Astrocyte (in vitro differentiated cells and primary cell): ENCODE data around the gene SLC35F4.

Experiments
- EZH2 ChIP-seq: IDR thresholded peaks from 2 replicates; pipeline ENCODE4 v1.6.1; 2012; ENCODE audit warnings: mild to moderate bottlenecking, low read length, inconsistent platforms; ENCODE audit not compliant: insufficient read depth
- TF ChIP-seq, protein P1 (sequence below): IDR thresholded peaks from 2 replicates; pipeline ENCODE4 v1.5.1; 2011; ENCODE audit warnings: low read depth, mild to moderate bottlenecking, inconsistent platforms, low read length, moderate library complexity; ENCODE audit not compliant: insufficient read depth

DNA sequence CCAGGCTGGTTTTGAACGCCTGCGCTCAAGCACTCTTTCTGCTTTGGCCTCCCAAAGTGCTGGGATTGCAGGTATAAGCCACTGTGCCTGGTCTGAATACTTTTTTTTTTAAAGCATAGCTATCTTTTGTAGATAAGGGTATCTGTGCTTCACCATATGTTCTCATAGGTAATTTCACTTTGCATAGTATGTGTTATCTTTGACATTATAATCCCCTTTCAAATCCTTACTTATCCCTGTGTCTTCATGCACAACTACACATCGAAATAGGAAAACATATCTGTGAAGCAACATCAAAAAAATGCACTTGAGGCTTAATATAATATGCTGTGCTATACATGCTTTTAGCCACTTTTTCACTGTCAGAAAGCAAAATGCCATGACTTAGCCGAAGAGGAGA, 94.1 kb downstream of the SLC35F4 start:
- TF ChIP-seq, protein P1, sequence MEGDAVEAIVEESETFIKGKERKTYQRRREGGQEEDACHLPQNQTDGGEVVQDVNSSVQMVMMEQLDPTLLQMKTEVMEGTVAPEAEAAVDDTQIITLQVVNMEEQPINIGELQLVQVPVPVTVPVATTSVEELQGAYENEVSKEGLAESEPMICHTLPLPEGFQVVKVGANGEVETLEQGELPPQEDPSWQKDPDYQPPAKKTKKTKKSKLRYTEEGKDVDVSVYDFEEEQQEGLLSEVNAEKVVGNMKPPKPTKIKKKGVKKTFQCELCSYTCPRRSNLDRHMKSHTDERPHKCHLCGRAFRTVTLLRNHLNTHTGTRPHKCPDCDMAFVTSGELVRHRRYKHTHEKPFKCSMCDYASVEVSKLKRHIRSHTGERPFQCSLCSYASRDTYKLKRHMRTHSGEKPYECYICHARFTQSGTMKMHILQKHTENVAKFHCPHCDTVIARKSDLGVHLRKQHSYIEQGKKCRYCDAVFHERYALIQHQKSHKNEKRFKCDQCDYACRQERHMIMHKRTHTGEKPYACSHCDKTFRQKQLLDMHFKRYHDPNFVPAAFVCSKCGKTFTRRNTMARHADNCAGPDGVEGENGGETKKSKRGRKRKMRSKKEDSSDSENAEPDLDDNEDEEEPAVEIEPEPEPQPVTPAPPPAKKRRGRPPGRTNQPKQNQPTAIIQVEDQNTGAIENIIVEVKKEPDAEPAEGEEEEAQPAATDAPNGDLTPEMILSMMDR = no peak
- no peak for TF ChIP-seq EZH2
